ENCODE measurements around the gene JMJD6. TPM values are rescaled to one million over a fixed set of nuclear protein-coding genes. Genes with fewer than 3 reads are reported as not detected.

Gene JMJD6
- polyA plus RNA-seq, 1 donor (not counting 4 experiments of a cell fraction or from before 2014, with no cell fraction given): 12.0 TPM

DNA sequence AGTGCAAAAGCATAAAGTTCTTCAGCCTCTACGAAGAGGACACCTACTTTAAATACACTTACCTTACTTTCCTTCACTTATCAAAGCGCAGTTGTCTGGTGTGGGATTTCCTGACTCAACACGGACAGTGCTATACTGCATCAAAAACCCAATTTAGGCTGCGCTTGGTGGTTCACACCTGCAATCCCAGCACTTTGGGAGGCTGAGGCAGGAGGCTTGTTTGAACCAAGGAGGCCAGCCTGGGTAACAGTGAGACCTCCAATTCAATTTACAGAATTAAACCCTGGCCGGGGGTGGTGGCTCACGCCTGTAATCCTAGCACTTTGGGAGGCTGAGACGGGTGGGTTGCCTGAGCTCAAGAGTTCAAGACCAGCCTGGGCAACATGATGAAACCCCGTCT, 4.1 kb downstream of the JMJD6 start:
- Histone ChIP-seq H3K9me3 (ENCODE audit: control insufficient read depth, low read depth, low read length) (no peaks in the 10 kb centered on the region), H3K27me3 (ENCODE audit: control insufficient read depth, extremely low read depth, insufficient read depth, low read length) (no peaks in the 10 kb centered on the region), H4K20me1 (ENCODE audit: control insufficient read depth, extremely low read depth, insufficient read depth, low read length) (peaks cover 2% of the 10 kb centered on the region), H3K36me3 (ENCODE audit: control insufficient read depth in 2 of 2, extremely low read depth in 1 of 2, insufficient read depth in 2 of 2, low read length in 2 of 2) (peaks cover 41 to 55% of the 10 kb centered on the region in 2 experiments), H3K4me2 (ENCODE audit: control insufficient read depth, extremely low read depth, insufficient read depth, low read depth, low read length) (no peak overlapping the region), H3K79me2 (ENCODE audit: control insufficient read depth, insufficient read depth, low read length) (peaks cover 52% of the 10 kb centered on the region), H3K4me1 (ENCODE audit: control insufficient read depth, extremely low read depth, insufficient read depth, low read length) (peaks cover 10% of the 10 kb centered on the region), H3K9me1 (ENCODE audit: control insufficient read depth, extremely low read depth, insufficient read depth, low read length) (no peaks in the 10 kb centered on the region), H3K9ac (ENCODE audit: control insufficient read depth, extremely low read depth, insufficient read depth, low read length) (no peak overlapping the region), H3K27ac (ENCODE audit: control insufficient read depth, insufficient read depth, low read length) (no peak overlapping the region), H2AFZ (ENCODE audit: control insufficient read depth, low read length) (no peak overlapping the region), H3K4me3 (ENCODE audit: control insufficient read depth in 2 of 3, extremely low read depth in 1 of 3, insufficient read depth in 2 of 3, low read depth in 1 of 3, low read length in 3 of 3) (no peak overlapping the region)
- DNase-seq (ENCODE audit: low read depth, low spot score) (no peak), FAIRE-seq (no peak)
- dilution Hi-C loops (cut with MboI; ENCODE audit: extremely low pct_ligation_motif_present, low sequenced_read_pairs): no loop called here
- TF ChIP-seq CTCF (optimal IDR thresholded peaks at IDR 0.05 in 1 of 3, IDR thresholded peaks at IDR 0.05 in 1 of 3, conservative IDR thresholded peaks at IDR 0.05 in 1 of 3; ENCODE audit: extremely low read depth in 1 of 3, insufficient read depth in 2 of 3, low read length in 3 of 3) (no peak), EZH2 (IDR thresholded peaks at IDR 0.05; ENCODE audit: low read length) (no peak)

GRCh38 chr17:76721463-76721862, 4.9 kb downstream of the JMJD6 start:
- Histone ChIP-seq H3K4me2 (ENCODE audit: control insufficient read depth, extremely low read depth, insufficient read depth, low read depth, low read length) (no peak overlapping the region), H4K20me1 (ENCODE audit: control insufficient read depth, extremely low read depth, insufficient read depth, low read length) (peaks cover 2% of the 10 kb centered on the region), H3K9ac (ENCODE audit: control insufficient read depth, extremely low read depth, insufficient read depth, low read length) (no peak overlapping the region), H2AFZ (ENCODE audit: control insufficient read depth, low read length) (no peak overlapping the region), H3K27ac (ENCODE audit: control insufficient read depth, insufficient read depth, low read length) (no peak overlapping the region), H3K36me3 (ENCODE audit: control insufficient read depth in 2 of 2, extremely low read depth in 1 of 2, insufficient read depth in 2 of 2, low read length in 2 of 2) (peaks cover 45 to 55% of the 10 kb centered on the region in 2 experiments), H3K9me3 (ENCODE audit: control insufficient read depth, low read depth, low read length) (no peaks in the 10 kb centered on the region), H3K4me3 (ENCODE audit: control insufficient read depth in 2 of 3, extremely low read depth in 1 of 3, insufficient read depth in 2 of 3, low read depth in 1 of 3, low read length in 3 of 3) (no peak overlapping the region), H3K79me2 (ENCODE audit: control insufficient read depth, insufficient read depth, low read length) (peaks cover 48% of the 10 kb centered on the region), H3K9me1 (ENCODE audit: control insufficient read depth, extremely low read depth, insufficient read depth, low read length) (no peaks in the 10 kb centered on the region), H3K27me3 (ENCODE audit: control insufficient read depth, extremely low read depth, insufficient read depth, low read length) (no peaks in the 10 kb centered on the region), H3K4me1 (ENCODE audit: control insufficient read depth, extremely low read depth, insufficient read depth, low read length) (peaks cover 12% of the 10 kb centered on the region)
- dilution Hi-C loops (cut with MboI; ENCODE audit: extremely low pct_ligation_motif_present, low sequenced_read_pairs): no loop called here
- DNase-seq (ENCODE audit: low read depth, low spot score) (no peak), FAIRE-seq (no peak)
- no peak for TF ChIP-seq EZH2 (IDR thresholded peaks at IDR 0.05; ENCODE audit: low read length)
- TF ChIP-seq CTCF (optimal IDR thresholded peaks at IDR 0.05 in 1 of 3, IDR thresholded peaks at IDR 0.05 in 1 of 3, conservative IDR thresholded peaks at IDR 0.05 in 1 of 3; ENCODE audit: extremely low read depth in 1 of 3, insufficient read depth in 2 of 3, low read length in 3 of 3): no peak
